HG02943 (cell line): Measurements from ENCODE around the gene NCAM2.

Experiments
- ATAC-seq: cut with Tn5 transposase; IDR thresholded peaks from one replicate; pipeline ENCODE4 v1.9.1; 2021; ENCODE audit warnings: mild to moderate bottlenecking, low read depth, moderate library complexity; ENCODE audit not compliant: unreplicated experiment

The NCAM2 gene

GRCh38 chr21:20997636-20998455 lies at the start of gene NCAM2:
NCAM2 (plus strand) TSS chr21:20998409.
- ATAC-seq = no peak

- no peak for ATAC-seq
Observed at GRCh38 chr21:20949884-20950283, 48.3 kb upstream of the NCAM2 start.

DNA sequence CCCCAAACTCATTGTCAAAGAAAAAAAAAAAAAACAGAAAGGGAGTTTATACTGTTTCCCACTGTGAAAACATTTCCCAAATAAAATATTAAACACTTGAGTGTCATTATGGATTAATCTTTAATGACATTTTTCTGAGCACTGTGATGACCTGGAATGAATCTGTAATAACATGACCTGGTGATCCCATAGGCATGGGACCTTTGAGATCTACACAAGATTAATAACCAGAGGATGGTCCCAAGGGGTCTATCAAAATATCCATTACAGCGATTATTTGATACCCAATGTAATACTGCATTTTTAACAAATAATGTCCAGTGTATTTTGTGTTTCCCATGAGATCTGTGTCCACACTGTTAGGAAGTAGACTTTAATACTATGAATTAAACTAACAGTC lies 32.4 kb upstream of the NCAM2 start:
- no peak for ATAC-seq

DNA sequence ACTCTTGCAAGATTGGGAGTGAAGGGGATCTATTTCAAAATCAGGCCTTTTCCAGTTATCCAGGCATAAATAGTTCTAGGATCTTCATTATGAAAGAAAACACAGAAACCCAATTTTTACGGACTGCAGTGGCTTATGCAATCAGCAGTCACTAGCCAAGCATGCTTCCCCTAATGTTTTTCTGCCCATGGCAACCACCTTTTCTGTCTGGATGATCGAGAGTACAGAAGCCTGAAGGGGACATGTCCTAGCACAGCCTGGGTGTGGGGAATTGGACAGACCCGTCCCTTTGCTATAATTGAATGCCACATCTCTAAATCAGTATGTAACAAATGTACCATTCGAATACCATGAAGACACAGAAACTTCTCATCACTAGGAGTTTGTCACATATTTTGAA lies 29.8 kb upstream of the NCAM2 start:
- no peak for ATAC-seq

GRCh38 chr21:20970691-20971090 lies 27.5 kb upstream of the NCAM2 start:
- ATAC-seq = no peak

- no peak for ATAC-seq
Observed at GRCh38 chr21:20971296-20971921, 26.8 kb upstream of the NCAM2 start.

GRCh38 chr21:20994790-20995189 lies 3.4 kb upstream of the NCAM2 start:
- ATAC-seq = no peak

- no peak for ATAC-seq
Observed at GRCh38 chr21:20996421-20997310, 1.5 kb upstream of the NCAM2 start.

- no peak for ATAC-seq
Observed at GRCh38 chr21:20997311-20997635, 936 bp upstream of the NCAM2 start.

DNA sequence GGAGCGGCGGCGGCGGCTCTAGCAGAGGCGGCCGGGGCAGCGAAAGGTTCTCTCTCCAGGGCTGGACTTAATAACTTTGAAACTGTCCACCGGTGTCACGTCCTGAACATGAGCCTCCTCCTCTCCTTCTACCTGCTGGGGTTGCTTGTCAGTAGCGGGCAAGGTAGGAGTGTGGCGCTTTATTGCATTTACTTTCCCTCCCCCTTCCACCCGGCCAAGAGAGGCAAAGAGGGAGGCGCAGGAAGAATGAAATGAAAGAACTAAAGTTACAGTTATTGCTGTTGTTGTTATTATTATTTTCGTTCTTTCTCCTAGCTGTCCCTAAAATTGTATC lies 214 bp downstream of the NCAM2 start:
- no peak for ATAC-seq

DNA sequence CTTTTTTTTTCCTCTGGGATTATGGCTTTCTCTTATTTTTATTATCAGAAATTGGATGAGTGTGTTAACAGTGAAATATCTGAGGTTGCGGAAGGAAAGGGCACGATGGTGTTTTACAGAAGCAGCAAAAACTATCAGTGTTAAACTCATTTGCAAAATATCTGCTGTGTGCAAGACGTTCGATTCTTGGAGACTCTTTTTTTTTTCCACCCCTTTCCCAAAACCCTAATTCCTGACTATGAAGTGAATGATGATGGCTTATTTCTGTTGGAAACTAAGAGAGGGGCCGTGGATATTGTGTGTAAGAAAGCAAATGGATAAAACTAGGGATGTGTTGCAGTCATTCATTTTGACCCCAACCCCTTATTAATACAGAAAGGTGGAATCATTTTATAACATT lies 677 bp downstream of the NCAM2 start:
- ATAC-seq = no peak

DNA sequence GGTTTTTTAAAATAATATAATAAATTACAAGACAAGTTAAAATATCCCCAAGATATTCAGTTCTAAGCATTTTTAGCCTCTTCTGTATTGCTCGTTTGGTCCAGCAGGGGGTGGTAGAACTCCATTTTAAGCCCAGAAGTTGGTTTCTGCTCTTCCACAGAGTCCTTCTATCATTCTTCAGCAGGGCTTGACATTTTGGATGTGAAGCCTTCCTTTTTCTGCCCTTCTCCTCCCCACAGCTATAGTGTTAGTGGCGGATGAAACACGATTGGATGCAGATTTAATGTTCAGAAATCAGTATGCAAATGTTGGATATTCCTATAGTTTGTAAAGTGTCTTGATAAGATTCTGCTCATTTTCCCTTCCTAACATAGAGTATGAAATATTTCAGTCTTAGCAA lies 1.4 kb downstream of the NCAM2 start:
- ATAC-seq = no peak

GRCh38 chr21:21000591-21001175 lies 2.5 kb downstream of the NCAM2 start:
- ATAC-seq = no peak

DNA sequence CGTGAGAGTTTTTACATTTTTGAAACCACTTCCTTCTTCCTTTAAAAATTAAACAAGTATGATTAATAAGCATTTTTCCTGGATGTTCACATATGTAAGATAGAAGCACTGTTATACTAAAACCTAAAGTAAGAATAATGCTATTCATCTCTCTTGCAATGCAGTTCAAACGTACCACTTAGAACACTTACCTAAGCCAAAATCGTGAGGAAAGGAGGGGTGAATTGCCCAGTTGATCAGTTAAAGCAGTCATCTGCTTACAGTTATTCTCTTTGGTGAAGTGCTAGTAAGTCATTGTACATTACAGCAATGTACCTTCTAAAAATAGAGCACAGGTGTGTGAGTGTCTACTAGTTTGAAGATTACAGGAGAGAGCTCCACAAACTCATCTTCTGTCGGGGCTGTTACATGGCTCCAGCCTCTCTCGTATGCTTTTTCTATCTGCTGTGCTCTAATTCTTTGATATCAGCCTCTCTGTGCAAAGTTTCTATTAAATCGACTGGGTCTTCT lies 3.4 kb downstream of the NCAM2 start:
- no peak for ATAC-seq

GRCh38 chr21:21002153-21002552 lies 3.9 kb downstream of the NCAM2 start:
- ATAC-seq = no peak

- ATAC-seq = no peak
Observed at GRCh38 chr21:21003701-21004100, 5.5 kb downstream of the NCAM2 start.

- no peak for ATAC-seq
Observed at GRCh38 chr21:21007606-21008005, 9.4 kb downstream of the NCAM2 start.

- no peak for ATAC-seq
Observed at GRCh38 chr21:21010228-21010627, 12.0 kb downstream of the NCAM2 start.

- no peak for ATAC-seq
Observed at GRCh38 chr21:21010698-21011097, 12.5 kb downstream of the NCAM2 start.

DNA sequence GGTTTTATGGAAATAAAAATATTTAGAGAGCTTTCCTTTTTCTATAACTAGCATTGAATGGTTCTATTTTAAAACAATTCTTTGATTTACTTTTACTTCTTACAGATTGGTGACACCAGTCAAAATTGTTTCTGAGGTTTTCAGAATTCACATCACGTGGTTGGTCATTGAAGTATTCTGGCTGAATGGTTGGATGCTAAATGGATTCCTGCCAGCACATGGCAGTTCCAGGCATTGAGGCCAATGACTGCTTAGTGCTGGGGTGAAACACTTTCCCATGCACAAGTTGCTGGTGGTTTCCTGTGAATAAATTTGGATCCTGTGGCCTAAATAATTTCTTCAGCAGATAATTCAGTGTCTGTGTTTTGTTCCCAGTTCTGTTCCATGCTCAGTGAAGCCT lies 20.6 kb downstream of the NCAM2 start:
- no peak for ATAC-seq

GRCh38 chr21:21019681-21020080 lies 21.5 kb downstream of the NCAM2 start:
- no peak for ATAC-seq
